ENCODE results near the gene ATP6V0A4.

ATP6V0A4 gene

DNA sequence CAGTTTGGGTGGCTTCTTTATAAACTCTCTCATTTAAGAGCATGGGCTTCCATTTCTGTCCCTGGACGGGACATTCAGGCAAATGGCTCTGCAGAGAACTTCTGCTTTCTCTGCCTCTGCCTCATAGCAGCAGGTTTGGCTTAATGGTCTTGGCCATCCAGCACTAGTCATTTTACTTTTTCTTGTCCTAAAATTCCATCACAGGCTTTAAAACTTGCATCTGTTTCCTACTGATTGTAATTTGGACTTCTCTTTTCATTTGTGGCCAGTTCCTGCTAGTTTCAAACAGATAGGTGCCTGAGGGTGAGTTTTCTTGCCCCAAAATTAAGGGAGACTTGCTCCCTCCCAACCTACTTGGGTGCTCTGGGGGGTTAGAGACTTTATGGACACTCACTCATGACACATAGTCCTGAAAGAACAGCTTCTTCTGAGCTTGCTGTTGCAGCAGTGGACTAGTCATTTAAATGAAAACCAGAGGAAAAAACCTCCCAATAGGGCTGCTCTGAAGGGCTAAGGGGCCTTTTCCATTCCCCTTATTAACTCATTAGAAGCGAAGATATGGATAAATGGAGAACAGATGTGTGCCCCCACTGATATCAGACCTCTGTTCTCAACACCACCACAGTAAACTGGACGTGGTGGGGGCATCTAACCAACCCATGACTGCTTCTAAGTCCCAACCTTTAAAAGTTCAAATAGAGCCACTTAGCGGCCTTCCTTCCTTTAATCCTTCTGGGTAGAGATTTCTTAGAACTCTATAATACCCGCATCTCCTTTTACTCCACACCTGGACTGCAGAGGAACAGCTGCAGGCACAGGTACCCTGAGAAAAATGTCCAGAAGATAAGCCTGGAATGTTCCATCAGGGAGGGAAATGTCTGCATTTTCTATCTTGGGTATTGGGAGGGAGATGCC is 135.7 kb downstream of the ATP6V0A4 start:
- no peak for DNase-seq (ENCODE audit: low read depth, low spot score)

DNA sequence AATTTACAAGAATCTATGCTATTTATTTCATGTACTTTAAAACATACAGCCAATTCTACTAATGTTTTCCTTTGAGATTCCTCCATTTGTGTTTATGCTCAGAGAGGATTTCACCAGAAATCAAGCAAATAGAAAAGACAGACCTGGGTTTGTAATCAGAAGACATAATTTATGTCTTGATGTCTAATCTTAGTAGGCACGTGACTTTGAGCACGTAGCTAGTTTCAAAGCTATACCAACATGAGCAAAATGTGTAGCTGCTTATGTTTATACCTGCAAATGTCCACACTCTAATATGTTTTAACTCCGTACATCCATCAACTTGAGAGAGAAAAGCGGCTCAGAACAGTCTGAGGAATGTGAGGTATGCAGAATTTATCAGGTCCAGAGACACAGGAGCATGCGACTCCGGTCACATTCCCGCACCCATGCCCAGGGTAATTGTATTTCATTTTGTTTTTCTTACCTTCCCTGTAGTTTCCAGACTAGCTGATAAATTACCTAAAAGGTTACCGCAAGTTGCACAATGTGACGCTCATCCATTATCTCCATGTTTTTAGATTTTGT is 136.8 kb downstream of the ATP6V0A4 start:
- DNase-seq (ENCODE audit: low read depth, low spot score): no peak

DNA sequence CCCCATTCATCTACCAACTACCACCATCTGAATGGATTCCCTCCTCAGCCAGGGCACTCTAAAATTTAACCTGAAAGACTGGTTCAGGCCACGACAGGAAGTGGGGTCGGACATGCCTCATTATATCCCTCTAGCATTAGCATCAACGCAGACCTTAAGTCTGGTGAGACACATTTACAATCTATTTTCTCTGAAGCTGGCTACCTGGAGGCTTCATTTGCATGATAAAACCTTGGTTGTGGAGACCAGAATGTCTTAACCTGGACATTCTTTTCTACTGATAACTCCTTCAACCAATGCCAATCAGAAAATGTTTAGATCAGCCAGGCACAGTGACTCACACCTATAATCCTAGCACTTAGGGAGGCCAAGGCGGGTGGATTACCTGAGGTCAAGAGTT is 139.1 kb downstream of the ATP6V0A4 start:
- DNase-seq (ENCODE audit: low read depth, low spot score): no peak

DNA sequence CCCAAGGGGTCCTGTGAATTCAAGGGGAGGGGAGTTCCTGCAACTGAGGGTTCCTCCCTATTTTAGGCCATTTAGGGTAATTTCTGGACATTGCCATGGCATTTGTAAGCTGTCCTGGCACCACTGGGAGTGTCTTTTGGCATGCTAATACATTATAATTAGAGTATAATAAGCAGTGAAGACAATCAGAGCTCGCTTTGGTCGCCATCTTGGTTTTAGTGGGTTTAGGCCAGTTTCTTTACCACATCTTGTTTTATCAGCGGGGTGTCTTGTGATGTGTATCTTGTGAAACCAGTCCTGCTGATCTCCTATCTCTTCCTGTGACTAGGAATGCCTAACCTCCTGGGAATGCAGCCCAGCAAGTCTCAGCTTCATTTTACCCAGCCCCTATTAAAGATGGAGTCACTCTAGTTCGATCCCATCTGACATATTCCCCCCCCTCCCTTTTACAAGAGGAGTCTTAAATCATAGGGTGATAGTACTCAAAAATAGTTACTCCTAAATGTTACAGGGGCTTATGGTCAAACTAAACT is 140.1 kb downstream of the ATP6V0A4 start:
- DNase-seq (ENCODE audit: low read depth, low spot score): no peak

DNA sequence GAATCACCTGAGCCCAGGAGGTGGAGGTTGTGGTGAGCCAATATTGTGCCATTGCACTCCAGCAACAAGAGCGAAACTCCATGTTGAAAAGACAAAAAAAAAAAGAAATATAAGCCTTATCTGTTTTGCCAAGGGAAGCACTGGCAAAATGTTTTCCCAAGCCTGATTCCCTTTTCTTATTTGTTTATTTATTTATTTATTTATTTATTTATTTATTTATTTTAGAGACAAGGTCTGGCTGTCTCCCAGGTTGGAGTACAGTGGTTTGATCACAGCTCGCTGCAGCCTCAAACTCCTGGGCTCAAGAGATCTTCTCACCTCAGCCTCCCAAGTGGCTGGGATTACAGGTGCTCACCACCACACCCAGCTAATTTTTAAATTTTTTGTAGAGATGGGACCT is 141.0 kb downstream of the ATP6V0A4 start:
- no peak for DNase-seq (ENCODE audit: low read depth, low spot score)
